A673 (cell line): ENCODE measurements around the gene GPNMB. TPM values are rescaled to one million over a fixed set of nuclear protein-coding genes. Genes with fewer than 3 reads are reported as not detected.
"Not testable (repeated sequence)": the region's sequence is repeated elsewhere in the genome, so short reads cannot be mapped to it uniquely, and the experiment has no call there.

ENCODE experiments used
- Bru-seq: library from RNA; stranded (reverse); fragments of 400-500 nt; gene quantifications from one replicate; lab custom pipeline; 2021; lab: Mats Ljungman, UMichigan
- BruChase-seq, 2 experiments: library from RNA; stranded (reverse); fragments of 400-500 nt; gene quantifications; one replicate each; lab custom pipeline; 2021; lab: Mats Ljungman, UMichigan
- BruUV-seq: library from RNA; stranded (reverse); fragments of 400-500 nt; replicated peaks from 2 replicates; lab custom pipeline; 2021; lab: Mats Ljungman, UMichigan
- CTCF ChIA-PET: fragments of 300-600 bp; sonication (Branson Sonifier 250); formaldehyde crosslinking; loops from one replicate; lab custom pipeline; 2022; ENCODE audit warnings: antibody characterized with exemption; lab: Charles Lee
- POLR2A ChIA-PET: fragments of 300-600 bp; sonication (Branson Sonifier 250); formaldehyde crosslinking; loops from one replicate; lab custom pipeline; 2022; ENCODE audit warnings: antibody characterized with exemption; ENCODE audit not compliant: low non-redundant PET; lab: Charles Lee
- DNase-seq: peaks from one replicate; pipeline ENCODE4 v3.0.0-alpha.2; 2015; ENCODE audit warnings: low spot score
- H3K27ac ChIP-seq: fragments of 200-600 bp; sonication (generic); 2 replicates; pipeline ENCODE4 v1.5.1; 2016; ENCODE audit warnings: mixed run types, low read depth, mild to moderate bottlenecking, mixed read lengths, antibody characterized with exemption, low read length; ENCODE audit not compliant: poor library complexity, severe bottlenecking
- H3K27me3 ChIP-seq: fragments of 200-600 bp; sonication (generic); replicated peaks from 2 replicates; pipeline ENCODE4 v1.6.1; 2017; ENCODE audit warnings: mixed run types, low read depth, mild to moderate bottlenecking, mixed read lengths, antibody characterized with exemption, low read length; ENCODE audit not compliant: insufficient read depth, poor library complexity
- H3K36me3 ChIP-seq: fragments of 200-600 bp; sonication (generic); 2 replicates; pipeline ENCODE4 v1.6.1; 2016; ENCODE audit warnings: mixed run types, mild to moderate bottlenecking, mixed read lengths, antibody characterized with exemption, low read length; ENCODE audit not compliant: insufficient read depth, poor library complexity, severe bottlenecking
- H3K4me1 ChIP-seq: fragments of 200-600 bp; sonication (generic); 2 replicates; pipeline ENCODE4 v1.6.1; 2017; ENCODE audit warnings: mixed run types, mild to moderate bottlenecking, mixed read lengths, antibody characterized with exemption, low read length; ENCODE audit not compliant: insufficient read depth, poor library complexity, severe bottlenecking
- H3K4me3 ChIP-seq: fragments of 200-600 bp; sonication (generic); 2 replicates; pipeline ENCODE4 v1.5.1; 2016; ENCODE audit warnings: low read depth, mixed run types, mild to moderate bottlenecking, mixed read lengths, low read length; ENCODE audit not compliant: poor library complexity, severe bottlenecking
- H3K9me3 ChIP-seq: fragments of 200-600 bp; sonication (generic); 2 replicates; pipeline ENCODE4 v1.6.1; 2016; ENCODE audit warnings: mixed run types, low read depth, mild to moderate bottlenecking, mixed read lengths, antibody characterized with exemption, low read length; ENCODE audit not compliant: poor library complexity, severe bottlenecking
- EZH2 ChIP-seq: fragments of 200-600 bp; sonication (generic); IDR thresholded peaks from 2 replicates; pipeline ENCODE4 v1.6.1; 2017; ENCODE audit warnings: borderline replicate concordance, low read depth, mild to moderate bottlenecking, mixed read lengths, antibody characterized with exemption, low read length; ENCODE audit not compliant: poor library complexity, severe bottlenecking
- intact Hi-C: fragments of 100-400 bp; cut with micrococcal nuclease; formaldehyde crosslinking; loops from one replicate; pipeline ENCODE4 v1.10.0; 2022; ENCODE audit not compliant: unreplicated experiment
- long read RNA-seq: library from polyadenylated mRNA; stranded (forward); transcript quantifications from one replicate; pipeline ENCODE4 v2.0.0, GENCODE V29; 2022
- total RNA-seq: library from RNA; stranded (reverse); gene quantifications from 2 replicates; pipeline ENCODE4 v1.2.3, GENCODE V29; 2021
- TF ChIP-seq, protein P1 (sequence below): fragments of 300-800, 200-600 bp; sonication (generic); conservative IDR thresholded peaks from 2 replicates; pipeline ENCODE4 v1.5.1; 2017; ENCODE audit warnings: low read depth, mild to moderate bottlenecking, antibody characterized with exemption, low read length, moderate library complexity, mixed read lengths

Gene GPNMB
- total RNA-seq (1.0 and 2.1 TPM in 2 replicates), Bru-seq, nascent RNA (percentile 27 among the genes with signal in this experiment), BruChase-seq, experiment 1, labeled RNA remaining after a 2-hour chase (percentile 24 among the genes with signal in this experiment), BruChase-seq, experiment 2, labeled RNA remaining after a 6-hour chase (percentile 34 among the genes with signal in this experiment)
- long read RNA-seq, partial matches to known transcripts, result 0 of 4 reads
- long read RNA-seq, other reads (novel, unspliced or antisense), result 0 of 4 reads

DNA sequence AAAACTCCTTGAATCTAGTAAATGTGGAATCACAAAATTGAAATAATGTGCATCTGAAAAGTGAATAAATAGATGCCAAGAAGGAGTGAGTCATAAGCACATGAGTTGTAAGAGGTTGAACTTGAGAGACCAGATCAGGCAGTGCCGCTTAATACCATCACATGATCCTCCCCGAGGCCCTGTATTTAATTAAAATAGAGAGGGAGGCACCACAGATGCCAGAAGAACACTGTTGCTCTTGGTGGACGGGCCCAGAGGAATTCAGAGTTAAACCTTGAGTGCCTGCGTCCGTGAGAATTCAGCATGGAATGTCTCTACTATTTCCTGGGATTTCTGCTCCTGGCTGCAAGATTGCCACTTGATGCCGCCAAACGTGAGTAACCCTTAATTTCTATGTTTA lies at the start of gene GPNMB:
Gene GPNMB, plus strand, starts transcription at position 221 of the 400 bp plus-strand sequence. Its CDS starts 83 bp downstream, at position 304.
- CTCF ChIA-PET, result no interaction called here
- H3K9me3 ChIP-seq, result no peaks in the 10 kb centered on the region
- DNase-seq, result peak; percentile 18
- H3K4me3 ChIP-seq, result no peak within 1 kb of the TSS
- H3K27ac ChIP-seq, result no peak within 1 kb of the TSS
- POLR2A ChIA-PET, result interaction anchor here (0.8 kb wide), 1 partner anchor 327 kb away, joined by 3 read pairs; no protein-coding TSS in a partner anchor
- intact Hi-C loops, result no loop called here
- TF ChIP-seq, protein P1, sequence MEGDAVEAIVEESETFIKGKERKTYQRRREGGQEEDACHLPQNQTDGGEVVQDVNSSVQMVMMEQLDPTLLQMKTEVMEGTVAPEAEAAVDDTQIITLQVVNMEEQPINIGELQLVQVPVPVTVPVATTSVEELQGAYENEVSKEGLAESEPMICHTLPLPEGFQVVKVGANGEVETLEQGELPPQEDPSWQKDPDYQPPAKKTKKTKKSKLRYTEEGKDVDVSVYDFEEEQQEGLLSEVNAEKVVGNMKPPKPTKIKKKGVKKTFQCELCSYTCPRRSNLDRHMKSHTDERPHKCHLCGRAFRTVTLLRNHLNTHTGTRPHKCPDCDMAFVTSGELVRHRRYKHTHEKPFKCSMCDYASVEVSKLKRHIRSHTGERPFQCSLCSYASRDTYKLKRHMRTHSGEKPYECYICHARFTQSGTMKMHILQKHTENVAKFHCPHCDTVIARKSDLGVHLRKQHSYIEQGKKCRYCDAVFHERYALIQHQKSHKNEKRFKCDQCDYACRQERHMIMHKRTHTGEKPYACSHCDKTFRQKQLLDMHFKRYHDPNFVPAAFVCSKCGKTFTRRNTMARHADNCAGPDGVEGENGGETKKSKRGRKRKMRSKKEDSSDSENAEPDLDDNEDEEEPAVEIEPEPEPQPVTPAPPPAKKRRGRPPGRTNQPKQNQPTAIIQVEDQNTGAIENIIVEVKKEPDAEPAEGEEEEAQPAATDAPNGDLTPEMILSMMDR, result no peak
- no peak for TF ChIP-seq EZH2
- no TSS peak for BruUV-seq
- H3K27me3 ChIP-seq, result no peaks in the 10 kb centered on the region
- H3K36me3 ChIP-seq, result no peaks in the 10 kb centered on the region
- H3K4me1 ChIP-seq, result no peaks in the 10 kb centered on the region

DNA sequence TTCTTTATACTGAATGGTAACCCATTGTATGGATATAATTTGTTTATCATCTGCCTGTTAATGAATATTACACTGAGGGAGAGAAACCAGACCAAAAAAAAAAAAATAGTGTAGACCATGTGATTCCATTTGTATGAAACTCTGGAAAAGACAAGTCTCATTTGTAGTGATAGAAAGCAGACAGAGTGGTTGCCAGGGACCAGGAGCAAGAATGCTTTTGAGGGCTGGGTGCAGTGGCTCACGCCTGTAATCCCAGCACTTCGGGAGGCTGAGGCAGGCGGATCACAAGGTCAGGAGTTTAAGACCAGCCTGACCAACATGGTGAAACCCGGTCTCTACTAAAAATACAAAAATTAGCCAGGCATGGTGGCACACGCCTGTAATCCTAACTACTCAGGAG lies 48.8 kb upstream of the GPNMB start:
- CTCF ChIA-PET, POLR2A ChIA-PET: not testable (repeated sequence)

DNA sequence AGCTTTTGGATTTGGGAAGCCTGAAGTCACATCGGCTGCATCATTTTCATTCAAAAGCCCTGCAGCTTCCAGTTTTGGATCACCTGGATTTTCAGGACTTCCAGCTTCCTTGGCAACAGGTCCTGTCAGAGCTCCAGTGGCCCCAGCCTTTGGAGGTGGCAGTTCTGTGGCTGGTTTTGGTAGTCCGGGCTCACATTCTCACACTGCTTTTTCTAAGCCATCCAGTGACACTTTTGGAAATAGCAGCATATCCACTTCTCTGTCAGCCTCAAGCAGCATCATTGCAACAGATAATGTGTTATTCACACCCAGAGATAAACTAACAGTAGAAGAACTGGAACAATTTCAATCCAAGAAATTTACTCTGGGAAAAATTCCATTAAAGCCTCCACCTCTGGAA lies 46.2 kb upstream of the GPNMB start:
- peaks cover 26% of the 10 kb centered on the region for H3K36me3 ChIP-seq
- intact Hi-C loops, result no loop called here

More for the DNA sequence above, 48.8 kb upstream of the GPNMB start:
- H3K9me3 ChIP-seq, intact Hi-C loops, H3K4me3 ChIP-seq, H3K27ac ChIP-seq, H3K4me1 ChIP-seq, BruUV-seq, DNase-seq, H3K27me3 ChIP-seq: not testable (repeated sequence)
- peaks cover 28% of the 10 kb centered on the region for H3K36me3 ChIP-seq

More for the DNA sequence above, 46.2 kb upstream of the GPNMB start:
- ChIA-PET POLR2A (no interaction called here), CTCF (no interaction called here)
- H3K4me3 ChIP-seq, result no peak overlapping the region
- no TSS peak for BruUV-seq
- no peaks in the 10 kb centered on the region for H3K4me1 ChIP-seq
- H3K27me3 ChIP-seq, result no peaks in the 10 kb centered on the region
- H3K27ac ChIP-seq, result no peak overlapping the region
- no peaks in the 10 kb centered on the region for H3K9me3 ChIP-seq
- no peak for DNase-seq
- TF ChIP-seq EZH2, result no peak
- TF ChIP-seq, protein P1, result no peak
